DMS153 treated with DMSO at 0.1 percent for 48 hours (cell line): ENCODE results near the gene SH3RF3.

Source experiments
- DNase-seq: peaks from one replicate; lab custom pipeline; 2025; ENCODE audit not compliant: unreplicated experiment; lab: John Stamatoyannopoulos, UW

SH3RF3 gene

DNA sequence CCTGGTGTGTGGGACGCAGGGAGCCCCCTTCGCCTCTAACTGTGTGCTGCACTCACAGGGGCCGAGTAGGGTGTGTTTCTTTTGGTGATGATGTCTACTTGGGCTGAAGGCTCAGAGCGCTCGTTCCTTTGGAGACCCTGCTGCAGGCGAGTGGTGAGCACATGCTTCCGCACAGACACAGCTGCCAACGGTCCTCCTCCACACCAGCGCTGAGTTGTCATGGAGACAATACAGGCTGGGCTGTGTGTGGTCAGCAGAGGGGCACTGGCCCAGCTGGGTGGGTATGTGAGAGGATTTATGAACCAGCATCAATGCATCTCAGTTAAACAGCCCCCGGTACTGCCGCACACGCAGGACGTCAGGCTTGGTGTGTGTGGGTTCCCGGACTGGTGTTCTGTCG, 143.5 kb downstream of the SH3RF3 start:
- DNase-seq, result no peak

DNA sequence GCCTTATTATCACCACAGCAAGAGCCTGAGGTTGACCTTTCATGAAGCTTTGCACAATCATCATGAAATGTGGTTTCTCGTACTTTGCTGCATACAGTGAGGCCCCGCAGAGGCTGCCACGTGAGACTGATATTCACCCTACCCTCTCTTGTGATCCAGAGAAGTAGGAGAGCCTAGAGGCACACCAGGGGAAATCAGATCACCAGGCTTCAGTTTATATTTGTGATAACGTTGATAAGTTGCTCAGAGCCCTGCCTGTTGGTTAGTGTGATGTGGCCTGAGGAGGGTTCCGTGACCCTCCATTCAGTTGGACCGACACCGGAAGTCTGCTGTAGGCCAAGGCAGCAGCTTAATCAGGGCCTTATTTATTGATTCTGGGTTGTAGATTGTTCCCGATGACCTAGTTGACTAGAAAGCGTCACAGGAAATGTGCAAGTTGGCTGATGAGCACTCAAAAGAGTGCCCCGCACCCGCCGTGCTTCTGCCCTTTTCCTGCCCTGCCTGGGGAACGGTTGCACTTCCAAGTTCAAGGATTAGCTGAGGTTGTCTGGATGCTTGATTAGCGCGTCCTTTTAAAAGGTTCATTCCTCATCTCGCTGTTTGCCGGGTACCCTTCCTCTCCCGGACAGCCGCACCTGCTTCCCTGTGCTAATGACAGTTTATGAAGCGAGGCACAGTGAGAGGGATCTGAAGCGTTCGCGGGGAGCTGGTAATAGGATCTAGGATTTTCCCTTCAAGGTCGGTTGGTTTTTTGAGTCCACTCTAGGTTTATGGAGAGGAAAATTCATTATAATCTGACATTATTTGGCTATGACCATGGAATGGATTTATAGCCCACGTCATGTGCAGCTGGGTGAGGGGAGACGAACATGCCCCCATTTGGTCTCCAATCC, 146.4 kb downstream of the SH3RF3 start:
- peak; percentile 17 for DNase-seq

DNA sequence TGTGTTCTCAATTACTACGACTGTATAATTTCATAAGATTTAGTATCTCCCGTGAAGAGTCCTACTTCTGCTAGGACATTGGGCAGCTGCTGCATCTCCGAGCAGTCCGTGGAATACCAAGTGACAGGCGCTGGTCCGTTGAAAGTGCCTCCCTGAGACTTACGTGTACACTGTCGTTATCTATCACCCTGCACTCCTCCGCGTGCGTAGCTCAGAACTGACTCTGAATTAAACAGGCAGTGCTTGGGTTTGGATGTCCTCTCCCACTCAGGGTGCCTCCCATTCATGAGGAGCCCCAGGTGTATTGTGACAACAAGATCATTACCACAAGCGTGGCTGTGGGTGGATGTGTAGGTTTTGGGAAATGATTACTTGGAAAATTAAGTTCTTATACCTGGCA, 148.4 kb downstream of the SH3RF3 start:
- no peak for DNase-seq

DNA sequence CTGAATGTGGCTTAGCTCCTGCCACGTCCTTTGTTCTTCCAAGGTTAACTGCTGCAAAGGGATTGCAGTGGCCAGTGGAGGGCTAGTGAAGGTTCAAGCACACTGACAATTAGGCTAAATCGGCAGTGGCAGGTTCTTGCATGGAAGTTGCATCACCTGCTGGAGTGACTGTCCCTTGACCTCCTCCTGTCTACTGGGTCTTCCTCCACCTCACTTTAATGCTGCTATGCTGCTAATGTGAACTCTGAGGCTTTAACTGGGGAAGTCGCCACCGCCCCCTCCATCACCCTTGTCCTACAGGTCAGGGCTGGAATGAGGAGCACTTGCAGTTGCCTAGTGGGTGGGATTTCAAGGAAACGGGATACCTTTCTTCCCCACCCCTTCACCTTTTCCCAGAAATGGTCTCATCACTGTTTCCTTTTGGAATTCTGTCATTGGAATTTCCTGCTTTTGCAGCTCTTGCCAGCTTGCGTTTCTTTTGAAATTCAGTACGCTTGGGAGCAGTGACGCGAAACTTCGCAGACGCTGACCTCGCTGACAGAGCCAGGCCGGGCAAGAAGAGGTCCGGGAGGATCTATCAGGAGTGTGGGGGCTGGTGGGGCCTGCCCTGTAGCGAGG, 150.3 kb downstream of the SH3RF3 start:
- no peak for DNase-seq

DNA sequence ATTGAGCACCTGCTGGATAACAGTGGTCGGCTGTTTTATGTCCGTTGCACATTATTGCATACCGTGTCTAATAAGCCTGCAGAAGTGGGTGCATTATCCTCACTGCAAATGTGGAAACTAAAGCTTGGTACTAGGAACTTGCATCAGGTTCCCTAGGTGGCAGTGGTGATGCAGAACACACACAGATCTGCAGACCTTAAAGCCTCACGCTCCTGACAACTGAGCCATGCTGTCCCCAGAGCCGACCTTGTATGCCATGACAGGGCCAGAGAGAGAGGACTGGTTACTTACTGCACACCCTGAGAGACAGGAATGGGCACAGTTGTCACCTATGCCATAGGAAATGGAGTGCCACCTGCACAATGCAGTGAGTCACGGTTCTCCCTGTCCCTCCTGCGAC, 151.8 kb downstream of the SH3RF3 start:
- no peak for DNase-seq

DNA sequence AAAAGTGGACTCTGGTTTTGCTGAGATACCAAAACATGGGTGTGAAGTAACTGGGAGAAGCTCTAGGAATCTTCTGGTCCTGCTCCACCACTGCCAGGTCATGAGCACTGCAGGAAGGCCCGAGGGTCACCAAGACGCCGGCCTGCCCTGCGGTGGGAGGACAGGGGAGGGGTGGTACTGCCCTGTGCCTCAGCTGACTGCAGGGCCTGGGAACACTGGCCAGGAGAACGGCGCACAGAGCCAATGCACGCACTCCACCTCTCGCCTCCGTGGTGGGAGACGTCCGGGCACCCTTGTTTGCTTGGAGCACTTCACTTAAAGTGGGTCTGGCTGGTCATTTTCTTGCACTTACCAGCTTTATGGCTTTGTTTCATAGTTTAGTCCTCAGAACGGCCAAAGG, 153.4 kb downstream of the SH3RF3 start:
- no peak for DNase-seq

DNA sequence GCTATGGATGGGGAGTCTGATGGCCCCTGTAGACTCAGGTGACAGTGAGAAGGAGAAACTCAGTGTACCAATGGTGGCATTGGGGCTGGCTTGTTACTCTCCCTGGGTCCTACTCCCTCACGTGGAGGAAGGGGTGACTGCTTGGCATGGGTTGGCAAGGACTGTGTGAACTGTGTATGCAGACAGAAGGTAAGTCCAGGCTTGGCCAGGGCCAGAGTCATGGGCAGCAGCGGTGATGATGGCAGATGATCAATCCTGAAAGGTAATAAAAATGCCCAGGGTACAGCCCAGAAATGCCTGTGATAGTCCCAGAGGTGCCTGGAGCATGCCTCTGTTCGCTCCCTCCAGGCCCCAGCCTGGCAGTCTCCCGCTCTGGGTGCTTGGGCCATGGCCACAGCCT, 153.9 kb downstream of the SH3RF3 start:
- DNase-seq, result no peak

DNA sequence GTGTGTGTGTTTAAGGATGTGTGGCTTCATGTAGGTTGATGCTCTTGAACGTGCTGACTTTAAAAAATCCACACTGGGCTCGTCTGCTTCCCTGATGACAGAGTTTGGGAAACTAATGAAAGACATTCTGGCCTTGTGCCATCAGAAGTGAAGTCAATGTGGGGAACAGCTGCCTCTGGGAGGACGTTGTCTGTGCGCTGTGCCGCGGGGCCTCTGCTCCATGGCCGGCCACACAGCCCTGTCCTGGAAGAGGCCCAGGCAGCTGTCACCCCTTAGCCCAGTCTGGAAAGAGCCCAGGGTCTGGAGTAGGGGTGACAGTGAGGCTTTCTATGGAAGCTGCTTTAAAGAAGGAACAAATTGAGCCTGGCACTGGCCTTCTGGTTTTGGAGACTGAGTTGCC, 155.8 kb downstream of the SH3RF3 start:
- no peak for DNase-seq

DNA sequence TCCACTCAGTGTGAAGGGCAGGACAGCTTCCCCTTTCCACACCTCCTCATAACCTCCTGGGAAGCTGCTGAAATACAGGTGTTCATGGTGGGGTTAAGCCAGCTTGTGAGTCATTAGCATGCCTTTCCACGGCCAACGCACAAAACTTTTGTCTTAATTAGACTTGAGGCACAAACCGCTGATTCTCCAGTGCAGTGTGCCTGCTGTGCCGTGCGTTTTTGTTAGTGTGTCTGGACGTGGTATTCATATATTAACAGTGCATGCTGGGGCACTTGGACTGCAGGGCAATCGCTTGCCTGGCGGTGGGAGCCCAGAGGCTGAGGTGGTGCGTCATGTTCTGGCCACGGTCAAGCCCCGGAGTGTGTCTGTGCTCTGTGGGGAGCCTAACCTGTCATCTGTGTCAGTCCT, 156.2 kb downstream of the SH3RF3 start:
- DNase-seq, result no peak

DNA sequence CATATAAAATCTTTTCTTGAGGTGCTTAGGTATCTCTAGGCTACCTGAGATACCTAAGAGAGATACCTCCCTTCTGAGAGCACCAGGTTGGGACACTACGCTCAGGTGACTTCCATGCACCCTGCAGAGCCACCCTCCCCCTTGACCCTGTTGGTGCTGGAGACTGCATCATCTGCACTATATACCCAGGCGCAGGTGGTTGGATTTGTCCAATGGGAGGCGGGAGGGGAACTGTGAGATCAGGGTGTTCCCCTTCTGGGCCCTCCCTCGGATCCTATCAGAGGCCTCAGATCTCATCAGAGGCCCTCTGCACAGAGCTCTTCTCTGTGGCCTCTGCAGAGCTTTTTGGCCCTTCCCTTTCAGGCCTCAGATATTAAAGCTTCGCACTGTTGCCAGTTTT, 158.4 kb downstream of the SH3RF3 start:
- no peak for DNase-seq

DNA sequence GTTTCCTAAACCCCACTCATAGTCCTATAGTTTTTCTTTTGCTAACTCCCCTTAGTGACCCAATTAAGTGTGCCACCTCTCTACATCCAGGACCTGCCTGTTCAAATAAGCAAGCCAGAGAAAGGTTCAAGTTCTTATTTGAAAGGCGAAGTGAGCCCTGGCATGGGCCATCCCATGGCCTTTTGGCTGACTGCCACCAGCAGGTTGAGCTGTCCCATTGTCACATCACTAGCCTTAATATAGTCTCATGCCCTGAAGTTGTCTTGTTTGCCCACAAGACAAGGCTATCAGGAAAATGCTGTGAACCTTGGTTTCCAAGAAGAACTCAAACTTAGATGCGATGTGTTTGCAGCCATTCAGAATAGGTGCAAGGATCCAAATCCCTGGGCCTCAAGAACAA, 158.8 kb downstream of the SH3RF3 start:
- DNase-seq, result no peak

DNA sequence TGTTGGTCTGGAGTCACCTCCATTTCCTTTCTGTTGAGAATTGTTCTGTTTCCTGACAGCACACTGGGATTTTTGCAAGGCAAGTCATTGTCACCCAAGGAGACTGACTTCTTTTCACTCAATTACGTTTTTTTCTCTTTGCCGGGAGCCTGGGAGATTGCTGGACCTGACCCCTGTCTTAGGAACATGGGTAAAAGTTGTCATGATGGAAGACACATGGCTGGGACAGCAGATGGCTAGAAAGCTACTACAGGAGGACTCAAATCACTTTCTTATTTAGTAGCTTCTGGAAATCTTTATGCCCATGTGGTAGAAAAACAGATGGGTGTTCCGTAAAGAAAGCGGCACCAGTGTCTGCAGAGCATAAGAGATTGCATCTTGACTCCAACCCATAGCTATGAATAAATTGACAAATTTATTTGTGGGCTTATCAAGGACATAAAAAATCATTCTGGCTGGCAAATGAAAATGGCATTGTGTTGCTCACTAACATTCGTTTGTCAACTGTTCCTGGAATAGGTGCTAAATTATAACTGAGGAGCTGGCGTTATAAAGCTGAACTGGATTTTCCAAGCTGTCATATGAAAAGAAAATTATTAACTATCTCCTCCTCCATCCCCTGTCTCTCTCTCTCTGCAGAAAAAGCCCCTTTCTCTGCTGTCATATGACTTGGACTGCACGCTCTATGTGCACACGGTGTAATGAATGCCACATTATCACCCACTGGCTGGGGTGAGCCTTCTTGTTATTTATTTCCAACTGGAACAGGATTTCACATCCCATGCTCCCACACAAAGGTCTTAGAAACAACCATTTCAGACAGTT, 159.8 kb downstream of the SH3RF3 start:
- DNase-seq, result no peak

DNA sequence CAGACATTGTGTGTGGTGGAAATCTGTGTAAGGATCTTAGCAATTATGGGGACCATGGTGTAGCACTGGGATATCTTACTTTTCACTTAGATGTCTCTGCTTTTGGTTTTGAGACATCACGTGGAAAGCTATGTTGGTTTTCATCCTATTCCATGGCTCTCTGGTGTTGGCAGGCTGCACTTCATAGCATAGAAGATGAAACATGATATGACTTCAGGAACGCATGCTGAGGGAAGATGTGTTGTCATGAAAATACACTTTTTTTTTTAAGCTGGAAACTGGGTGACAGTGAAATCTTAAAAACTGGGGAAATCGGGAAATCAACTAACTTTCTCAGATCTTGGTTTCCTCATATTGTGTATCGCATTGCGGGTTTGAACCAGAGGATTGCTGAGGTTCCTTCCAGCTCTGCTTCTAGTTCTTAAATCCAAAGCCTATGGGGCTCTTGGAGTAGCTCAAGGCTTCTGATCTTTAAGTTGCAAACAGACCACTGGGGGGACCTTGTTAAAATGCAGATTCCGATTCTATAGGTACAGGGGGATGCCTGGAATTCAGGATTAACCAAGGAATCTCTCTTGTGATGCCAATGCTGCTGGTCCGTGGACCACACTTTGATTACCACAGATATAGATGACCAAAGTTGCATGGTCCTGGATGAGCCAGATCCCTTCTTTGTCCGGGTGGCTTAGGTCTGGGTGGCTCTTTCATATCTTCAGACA, 160.7 kb downstream of the SH3RF3 start:
- no peak for DNase-seq

DNA sequence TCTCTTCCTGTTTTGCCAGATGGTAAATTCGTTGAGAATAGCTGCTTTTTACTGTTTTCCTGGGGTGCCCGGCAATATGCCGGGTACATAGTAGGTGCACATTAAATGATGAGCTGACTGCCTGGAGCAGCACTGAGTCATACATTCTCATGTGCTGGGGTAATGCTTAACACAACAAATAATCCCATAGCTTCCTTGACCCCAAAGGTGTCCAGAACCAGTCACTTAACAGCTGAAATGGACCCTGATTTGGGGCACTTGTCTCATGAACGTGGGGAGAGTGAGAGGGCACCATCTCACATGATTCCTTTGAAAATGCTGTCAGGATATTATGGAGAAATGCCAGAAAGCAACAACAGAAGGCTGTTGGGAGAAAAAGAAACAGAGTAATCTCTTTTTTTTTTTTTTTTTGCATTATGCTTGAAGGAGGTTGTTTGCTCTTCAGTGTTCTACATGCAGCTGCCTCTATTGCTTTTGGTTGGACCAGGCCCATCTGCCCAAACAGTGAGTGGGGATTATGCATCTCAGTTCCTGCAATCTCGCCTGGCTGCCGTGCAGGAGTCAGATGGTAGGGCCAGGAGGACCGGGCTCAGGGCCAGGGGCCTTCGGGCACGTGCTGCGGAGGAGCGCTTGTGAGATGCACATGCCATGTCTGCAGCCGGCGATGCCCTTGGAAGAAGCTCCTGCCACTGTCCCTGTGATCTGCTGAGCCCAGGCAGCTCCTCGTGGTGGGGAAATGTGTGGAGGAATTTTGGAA, 162.1 kb downstream of the SH3RF3 start:
- DNase-seq, result no peak

DNA sequence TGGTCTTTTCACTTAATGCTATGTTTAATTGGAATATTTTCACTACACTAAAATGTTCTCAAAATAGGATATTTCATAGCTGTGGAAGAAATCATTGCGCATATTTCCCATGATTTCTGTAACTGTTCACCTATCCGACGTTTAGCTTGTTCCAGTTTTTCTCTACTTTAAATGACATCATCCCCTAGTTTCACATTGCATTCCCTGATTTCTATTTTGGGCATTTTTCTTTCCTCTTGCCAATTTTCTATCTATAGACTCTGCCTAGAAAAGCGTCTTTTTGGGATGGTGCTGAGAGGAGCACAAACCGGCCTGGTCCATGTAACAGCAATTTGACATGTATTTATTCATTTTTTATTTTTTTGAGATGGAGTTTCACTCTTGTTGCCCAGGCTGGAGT, 163.4 kb downstream of the SH3RF3 start:
- DNase-seq, result no peak

DNA sequence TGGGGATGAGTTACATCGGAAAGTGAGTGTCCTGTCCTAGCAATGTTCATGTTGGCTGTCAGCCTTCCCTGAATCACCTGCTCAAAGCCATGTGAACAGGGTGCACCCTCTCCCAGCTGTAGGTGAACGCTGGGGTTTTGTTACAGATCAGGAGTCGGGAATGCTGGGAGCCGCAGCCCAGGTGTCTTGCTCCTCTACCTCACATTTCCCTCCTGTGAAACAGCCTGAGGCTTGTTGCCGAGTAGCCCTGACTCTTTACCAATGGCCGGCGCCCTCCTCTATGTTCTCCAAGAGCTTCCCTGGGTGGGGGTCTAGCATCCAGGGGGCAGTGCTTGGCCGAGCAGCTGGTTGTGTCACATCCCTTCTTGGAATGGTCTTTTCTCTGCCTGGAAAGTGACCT, 164.7 kb downstream of the SH3RF3 start:
- no peak for DNase-seq

DNA sequence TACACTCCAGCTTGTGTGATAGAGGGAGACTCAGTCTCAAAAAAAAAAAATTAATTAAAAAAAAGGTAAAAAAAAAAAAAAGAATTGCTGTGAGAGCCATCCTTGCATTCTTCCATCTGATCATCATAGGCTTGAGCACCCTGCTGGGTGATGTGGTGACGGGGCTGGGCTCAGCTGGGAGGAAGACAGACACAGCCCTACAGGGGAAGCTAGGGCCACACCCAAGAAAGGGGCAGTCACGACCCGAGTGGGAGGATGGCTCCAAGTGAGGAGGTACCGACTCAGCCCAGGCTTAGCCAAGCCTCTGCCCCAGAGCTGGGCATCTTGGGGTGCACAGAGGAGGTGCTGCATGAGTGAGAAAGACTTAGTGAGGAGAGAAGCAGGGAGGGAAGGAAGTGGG, 165.5 kb downstream of the SH3RF3 start:
- no peak for DNase-seq

DNA sequence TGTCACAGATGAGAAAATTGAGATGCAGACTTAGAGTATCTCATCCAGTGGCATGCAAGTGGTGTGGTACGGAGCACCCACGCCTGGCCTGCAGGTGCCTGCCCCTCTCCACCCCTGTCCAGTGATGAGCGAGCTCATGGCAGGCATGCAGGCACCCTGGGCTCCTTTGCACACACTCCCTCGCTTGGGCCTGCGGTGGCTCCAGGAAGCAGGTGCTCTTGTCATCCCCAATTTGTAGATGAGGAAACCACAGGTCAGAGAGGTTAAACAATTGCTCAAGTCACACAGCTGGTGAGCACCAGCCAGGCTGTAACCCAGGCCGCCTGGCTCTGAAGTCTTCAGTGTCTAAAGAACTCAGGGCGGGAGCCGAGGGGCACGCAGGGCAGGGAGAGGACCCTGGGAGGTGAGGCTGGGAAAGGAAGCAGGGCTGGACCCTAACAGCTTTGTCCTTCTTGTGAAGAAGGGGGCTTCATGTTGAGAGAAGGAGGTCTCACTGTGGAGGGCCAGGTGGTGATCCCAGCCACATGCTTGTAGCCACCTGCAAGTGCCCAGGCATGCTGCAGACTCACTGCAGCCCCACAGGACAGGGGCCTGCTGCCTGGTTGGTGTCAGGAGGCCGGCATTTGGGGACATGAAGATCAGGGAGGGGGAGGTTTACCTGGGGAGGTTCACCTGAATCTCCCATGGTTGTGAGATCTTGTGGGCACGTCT, 166.2 kb downstream of the SH3RF3 start:
- DNase-seq, result no peak

DNA sequence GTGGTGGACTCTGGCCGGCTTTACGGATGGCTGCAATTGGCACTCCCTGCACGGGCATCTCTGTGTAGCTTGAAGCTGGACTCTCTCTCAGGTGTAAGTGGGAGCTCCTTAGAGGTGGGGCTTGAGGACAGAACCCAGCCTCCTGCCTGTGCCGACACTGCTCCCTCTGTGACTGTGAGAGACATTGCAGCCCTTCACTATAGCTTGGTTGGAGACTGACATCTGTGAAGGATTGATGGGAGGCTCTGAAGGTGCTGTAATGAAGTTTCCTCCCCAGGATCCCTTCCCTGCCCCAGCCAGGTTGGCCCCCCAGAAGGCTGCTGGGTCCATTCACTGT, 166.7 kb downstream of the SH3RF3 start:
- no peak for DNase-seq
